Measurements from ENCODE around the gene B4GALT5.
A peak's percentile ranks its signal among the peaks of the same experiment; 100 is the strongest.
"Not testable (repeated sequence)": the region's sequence is repeated elsewhere in the genome, so short reads cannot be mapped to it uniquely, and the experiment has no call there.

Gene B4GALT5, protein sequence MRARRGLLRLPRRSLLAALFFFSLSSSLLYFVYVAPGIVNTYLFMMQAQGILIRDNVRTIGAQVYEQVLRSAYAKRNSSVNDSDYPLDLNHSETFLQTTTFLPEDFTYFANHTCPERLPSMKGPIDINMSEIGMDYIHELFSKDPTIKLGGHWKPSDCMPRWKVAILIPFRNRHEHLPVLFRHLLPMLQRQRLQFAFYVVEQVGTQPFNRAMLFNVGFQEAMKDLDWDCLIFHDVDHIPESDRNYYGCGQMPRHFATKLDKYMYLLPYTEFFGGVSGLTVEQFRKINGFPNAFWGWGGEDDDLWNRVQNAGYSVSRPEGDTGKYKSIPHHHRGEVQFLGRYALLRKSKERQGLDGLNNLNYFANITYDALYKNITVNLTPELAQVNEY

GRCh38 chr20:49713753-49714712 lies at the start of gene B4GALT5:
Gene B4GALT5, minus strand, starts transcription at chr20:49713878. Its CDS starts 188 bp downstream, at chr20:49713690.
- DNase-seq (ENCODE audit: low read depth), result peak; percentile 46
- TF ChIP-seq, protein P1, sequence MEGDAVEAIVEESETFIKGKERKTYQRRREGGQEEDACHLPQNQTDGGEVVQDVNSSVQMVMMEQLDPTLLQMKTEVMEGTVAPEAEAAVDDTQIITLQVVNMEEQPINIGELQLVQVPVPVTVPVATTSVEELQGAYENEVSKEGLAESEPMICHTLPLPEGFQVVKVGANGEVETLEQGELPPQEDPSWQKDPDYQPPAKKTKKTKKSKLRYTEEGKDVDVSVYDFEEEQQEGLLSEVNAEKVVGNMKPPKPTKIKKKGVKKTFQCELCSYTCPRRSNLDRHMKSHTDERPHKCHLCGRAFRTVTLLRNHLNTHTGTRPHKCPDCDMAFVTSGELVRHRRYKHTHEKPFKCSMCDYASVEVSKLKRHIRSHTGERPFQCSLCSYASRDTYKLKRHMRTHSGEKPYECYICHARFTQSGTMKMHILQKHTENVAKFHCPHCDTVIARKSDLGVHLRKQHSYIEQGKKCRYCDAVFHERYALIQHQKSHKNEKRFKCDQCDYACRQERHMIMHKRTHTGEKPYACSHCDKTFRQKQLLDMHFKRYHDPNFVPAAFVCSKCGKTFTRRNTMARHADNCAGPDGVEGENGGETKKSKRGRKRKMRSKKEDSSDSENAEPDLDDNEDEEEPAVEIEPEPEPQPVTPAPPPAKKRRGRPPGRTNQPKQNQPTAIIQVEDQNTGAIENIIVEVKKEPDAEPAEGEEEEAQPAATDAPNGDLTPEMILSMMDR (conservative IDR thresholded peaks at IDR 0.05; ENCODE audit: low read depth, low read length), result no peak
- peak within 1 kb of the TSS; percentile 82 for H3K4me3 ChIP-seq (ENCODE audit: low read length)

GRCh38 chr20:49762940-49763766 lies 49.5 kb upstream of the B4GALT5 start:
- H3K4me3 ChIP-seq (ENCODE audit: low read length), result no peak overlapping the region
- no peak for DNase-seq (ENCODE audit: low read depth)
- TF ChIP-seq, protein P1 (conservative IDR thresholded peaks at IDR 0.05; ENCODE audit: low read depth, low read length), result no peak

DNA sequence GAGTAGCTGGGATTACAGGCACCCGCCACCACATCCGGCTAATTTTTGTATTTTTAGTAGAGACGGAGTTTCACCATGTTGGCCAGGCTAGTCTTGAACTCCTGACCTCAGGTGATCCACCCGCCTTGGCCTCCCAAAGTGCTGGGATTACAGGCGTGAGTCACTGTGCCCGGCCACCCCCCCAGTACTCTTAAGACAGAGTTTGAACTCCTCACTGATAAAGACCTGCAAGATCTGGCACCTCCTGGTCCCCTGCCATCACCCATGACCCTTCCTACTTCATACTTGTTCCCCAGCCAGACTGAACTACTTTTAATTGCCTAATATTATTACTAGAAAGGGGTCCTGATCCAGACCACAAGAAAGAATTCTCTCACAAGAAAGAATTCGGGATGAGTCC lies 48.2 kb upstream of the B4GALT5 start:
- not testable (repeated sequence) for H3K4me3 ChIP-seq (ENCODE audit: low read length); DNase-seq (ENCODE audit: low read depth)

DNA sequence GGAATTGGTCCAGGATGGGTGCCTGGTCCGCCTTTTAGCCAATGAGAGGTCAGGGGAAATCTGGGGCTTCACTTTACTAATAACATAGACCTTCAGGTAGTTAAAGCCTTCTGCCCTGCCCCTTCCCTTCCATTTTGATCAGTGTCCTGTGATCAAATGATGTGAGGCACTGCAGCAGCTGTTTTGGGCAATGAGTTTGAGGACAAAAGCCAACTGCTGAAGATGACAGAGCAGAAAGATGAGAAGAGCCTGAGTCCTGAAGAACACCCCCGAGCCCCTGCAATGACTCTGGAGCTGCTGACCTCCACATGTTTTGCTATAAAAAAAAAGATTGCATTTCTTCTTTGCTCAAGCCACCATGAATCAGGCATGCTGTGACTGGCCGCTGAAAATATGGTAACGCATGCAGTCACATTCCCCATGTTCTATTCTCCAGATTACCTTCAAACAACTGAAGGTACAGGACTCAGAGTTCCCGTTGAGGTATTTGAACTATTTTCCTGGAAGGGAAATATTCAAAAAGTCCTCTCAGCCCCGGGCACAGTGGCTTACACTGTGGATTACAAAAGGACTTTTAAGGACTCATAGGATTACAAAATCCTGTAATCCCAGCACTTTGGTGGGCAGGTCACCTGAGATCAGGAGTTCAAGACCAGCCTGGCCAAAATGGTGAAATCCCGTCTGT lies 45.7 kb upstream of the B4GALT5 start:
- DNase-seq (ENCODE audit: low read depth), result no peak
- TF ChIP-seq, protein P1 (conservative IDR thresholded peaks at IDR 0.05; ENCODE audit: low read depth, low read length), result no peak

GRCh38 chr20:49758781-49759180 lies 45.1 kb upstream of the B4GALT5 start:
- no peak overlapping the region for H3K4me3 ChIP-seq (ENCODE audit: low read length)
- DNase-seq (ENCODE audit: low read depth), result no peak
- TF ChIP-seq, protein P1 (conservative IDR thresholded peaks at IDR 0.05; ENCODE audit: low read depth, low read length), result no peak

More for the DNA sequence above, 45.7 kb upstream of the B4GALT5 start:
- H3K4me3 ChIP-seq (ENCODE audit: low read length), result no peak overlapping the region

- no peak overlapping the region for H3K4me3 ChIP-seq (ENCODE audit: low read length)
- no peak for DNase-seq (ENCODE audit: low read depth)
- TF ChIP-seq, protein P1 (conservative IDR thresholded peaks at IDR 0.05; ENCODE audit: low read depth, low read length), result no peak
Observed at GRCh38 chr20:49757597-49757996, 43.9 kb upstream of the B4GALT5 start.
